Caco-2 (cell line): Measurements from ENCODE around the gene NPTXR. TPM values are rescaled to one million over a fixed set of nuclear protein-coding genes. Genes with fewer than 3 reads are reported as not detected.

Source experiments
- BruUV-seq: library from RNA; stranded (reverse); fragments of 400-500 nt; replicated peaks from 2 replicates; lab custom pipeline; 2021; lab: Mats Ljungman, UMichigan
- CTCF ChIA-PET: fragments of 300-600 bp; sonication (Branson Sonifier 250); formaldehyde crosslinking; loops from one replicate; lab custom pipeline; 2022; ENCODE audit warnings: antibody characterized with exemption; lab: Charles Lee
- POLR2A ChIA-PET: fragments of 300-600 bp; sonication (Branson Sonifier 250); formaldehyde crosslinking; loops from one replicate; lab custom pipeline; 2022; ENCODE audit warnings: antibody characterized with exemption; lab: Charles Lee
- DNase-seq, 2 experiments: peaks; one replicate each; pipeline versions ENCODE4 v3.0.0 to v3.0.0-alpha.2; 2020 to 2022
- H3K27me3 ChIP-seq: replicated peaks from 2 replicates; pipeline ENCODE4 v1.6.0; 2011; ENCODE audit warnings: low read length; ENCODE audit not compliant: control insufficient read depth, insufficient read depth
- H3K36me3 ChIP-seq: 2 replicates; pipeline ENCODE4 v1.5.1; 2011; ENCODE audit warnings: low read length; ENCODE audit not compliant: control insufficient read depth, insufficient read depth
- H3K4me1 ChIP-seq: fragments of 250-450 bp; sonication (Bioruptor Pico); 2 replicates; pipeline ENCODE4 v1.5.1; 2020; ENCODE audit warnings: mild to moderate bottlenecking
- H3K4me3 ChIP-seq: 2 replicates; pipeline ENCODE4 v1.5.1; 2011; ENCODE audit warnings: low read depth, mild to moderate bottlenecking, control low read depth, low read length
- H3K9me3 ChIP-seq: fragments of 250-450 bp; sonication (Bioruptor Pico); 2 replicates; pipeline ENCODE4 v1.5.1; 2020; ENCODE audit warnings: mild to moderate bottlenecking, moderate library complexity
- H3K27ac Mint-ChIP-seq: one replicate; pipeline ENCODE4 v1.8.0; 2022; ENCODE audit warnings: mixed read lengths; ENCODE audit not compliant: unreplicated experiment
- H3K27me3 Mint-ChIP-seq: one replicate; pipeline ENCODE4 v1.8.0; 2022; ENCODE audit warnings: mixed read lengths; ENCODE audit not compliant: insufficient read depth, unreplicated experiment
- H3K36me3 Mint-ChIP-seq: one replicate; pipeline ENCODE4 v1.8.0; 2022; ENCODE audit warnings: mild to moderate bottlenecking, mixed read lengths; ENCODE audit not compliant: insufficient read depth, unreplicated experiment
- H3K4me1 Mint-ChIP-seq: one replicate; pipeline ENCODE4 v1.8.0; 2022; ENCODE audit warnings: low read depth, mixed read lengths; ENCODE audit not compliant: unreplicated experiment
- H3K4me3 Mint-ChIP-seq: one replicate; pipeline ENCODE4 v1.8.0; 2022; ENCODE audit warnings: mild to moderate bottlenecking, moderate library complexity, mixed read lengths; ENCODE audit not compliant: unreplicated experiment
- H3K9me3 Mint-ChIP-seq: one replicate; pipeline ENCODE4 v1.8.0; 2022; ENCODE audit warnings: mixed read lengths; ENCODE audit not compliant: unreplicated experiment
- intact Hi-C: fragments of 100-400 bp; cut with micrococcal nuclease; formaldehyde crosslinking; loops from one replicate; pipeline ENCODE4 v1.10.0; 2022; ENCODE audit not compliant: unreplicated experiment
- total RNA-seq: library from RNA; stranded (reverse); gene quantifications from 2 replicates; pipeline ENCODE4 v1.2.3, GENCODE V29; 2022
- TF ChIP-seq, protein P1 (sequence below), 2 experiments: fragments of 200-600 bp in 1 of 2; IDR thresholded peaks; 1 replicate in 1 of 2; 2 replicates in 1 of 2; pipeline versions ENCODE4 v1.5.1 to v1.8.0; 2011 to 2022; ENCODE audit warnings: antibody characterized with exemption in 1 of 2, control low read depth in 1 of 2, inconsistent platforms in 1 of 2, low read depth in 1 of 2, low read length in 1 of 2, mild to moderate bottlenecking in 1 of 2, moderate library complexity in 1 of 2; ENCODE audit not compliant: insufficient read depth in 1 of 2, severe bottlenecking in 1 of 2, unreplicated experiment in 1 of 2

NPTXR gene
- total RNA-seq, 1 experiment from 2014 or later, result 16.4 TPM

DNA sequence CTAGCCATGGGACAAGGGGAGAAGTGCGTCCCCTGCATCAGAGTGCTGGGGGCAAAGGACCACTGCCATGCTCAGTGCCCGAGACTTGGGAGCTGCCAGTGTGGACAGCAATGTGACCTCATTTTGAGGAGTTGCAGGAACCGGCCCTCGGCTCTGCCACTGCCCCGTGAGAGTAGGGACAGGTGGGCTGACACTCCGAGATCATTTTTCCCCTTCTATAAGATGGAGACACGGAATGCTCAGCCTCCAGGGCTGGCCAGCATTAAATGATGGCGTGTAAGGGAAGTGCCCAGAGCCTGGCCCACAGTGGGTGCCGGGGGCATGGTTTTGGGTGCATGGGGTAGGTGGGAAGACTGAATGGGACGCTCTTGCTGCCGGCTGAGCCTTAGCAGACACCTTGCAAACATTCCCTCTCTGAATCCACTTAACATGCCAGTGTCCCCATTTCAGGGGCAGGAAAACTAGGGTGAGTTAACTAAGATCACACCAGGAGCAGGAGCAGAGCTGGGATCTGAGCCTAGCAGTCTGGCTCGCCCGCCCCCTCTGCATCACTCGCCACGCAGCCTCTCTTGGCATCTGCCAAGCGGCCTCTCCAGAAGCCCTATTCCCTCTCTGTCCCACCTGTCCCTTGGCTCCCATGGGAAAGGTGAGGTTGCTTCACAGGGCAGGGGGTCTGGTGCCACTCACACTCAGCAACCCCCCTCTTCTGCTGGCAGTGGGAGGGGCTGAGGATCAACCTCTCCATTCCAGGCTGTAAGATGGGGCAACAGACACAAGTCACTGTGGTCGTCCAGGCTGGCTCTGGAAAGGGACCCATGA lies 13.6 kb downstream of the NPTXR start:
- ChIA-PET POLR2A (no interaction called here), CTCF (no interaction called here)
- no peak overlapping the region for H3K4me3 ChIP-seq
- H3K9me3 ChIP-seq, result no peaks in the 10 kb centered on the region
- intact Hi-C loops, result no loop called here
- TF ChIP-seq, protein P1, sequence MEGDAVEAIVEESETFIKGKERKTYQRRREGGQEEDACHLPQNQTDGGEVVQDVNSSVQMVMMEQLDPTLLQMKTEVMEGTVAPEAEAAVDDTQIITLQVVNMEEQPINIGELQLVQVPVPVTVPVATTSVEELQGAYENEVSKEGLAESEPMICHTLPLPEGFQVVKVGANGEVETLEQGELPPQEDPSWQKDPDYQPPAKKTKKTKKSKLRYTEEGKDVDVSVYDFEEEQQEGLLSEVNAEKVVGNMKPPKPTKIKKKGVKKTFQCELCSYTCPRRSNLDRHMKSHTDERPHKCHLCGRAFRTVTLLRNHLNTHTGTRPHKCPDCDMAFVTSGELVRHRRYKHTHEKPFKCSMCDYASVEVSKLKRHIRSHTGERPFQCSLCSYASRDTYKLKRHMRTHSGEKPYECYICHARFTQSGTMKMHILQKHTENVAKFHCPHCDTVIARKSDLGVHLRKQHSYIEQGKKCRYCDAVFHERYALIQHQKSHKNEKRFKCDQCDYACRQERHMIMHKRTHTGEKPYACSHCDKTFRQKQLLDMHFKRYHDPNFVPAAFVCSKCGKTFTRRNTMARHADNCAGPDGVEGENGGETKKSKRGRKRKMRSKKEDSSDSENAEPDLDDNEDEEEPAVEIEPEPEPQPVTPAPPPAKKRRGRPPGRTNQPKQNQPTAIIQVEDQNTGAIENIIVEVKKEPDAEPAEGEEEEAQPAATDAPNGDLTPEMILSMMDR (IDR thresholded peaks at IDR 0.05; ENCODE audit: insufficient read depth in 1 of 2, low read depth in 1 of 2, low read length in 1 of 2, severe bottlenecking in 1 of 2, unreplicated experiment in 1 of 2), result no peak
- no peaks in the 10 kb centered on the region for H3K36me3 ChIP-seq
- BruUV-seq, result no TSS peak
- no peaks in the 10 kb centered on the region for H3K36me3 Mint-ChIP-seq
- H3K4me1 Mint-ChIP-seq, result no peaks in the 10 kb centered on the region
- H3K27ac Mint-ChIP-seq, result no peak overlapping the region
- H3K9me3 Mint-ChIP-seq, result no peaks in the 10 kb centered on the region
- no peaks in the 10 kb centered on the region for H3K4me1 ChIP-seq
- H3K27me3 ChIP-seq, result no peaks in the 10 kb centered on the region
- DNase-seq, result no peak
- H3K27me3 Mint-ChIP-seq, result no peaks in the 10 kb centered on the region
- H3K4me3 Mint-ChIP-seq, result no peak overlapping the region

DNA sequence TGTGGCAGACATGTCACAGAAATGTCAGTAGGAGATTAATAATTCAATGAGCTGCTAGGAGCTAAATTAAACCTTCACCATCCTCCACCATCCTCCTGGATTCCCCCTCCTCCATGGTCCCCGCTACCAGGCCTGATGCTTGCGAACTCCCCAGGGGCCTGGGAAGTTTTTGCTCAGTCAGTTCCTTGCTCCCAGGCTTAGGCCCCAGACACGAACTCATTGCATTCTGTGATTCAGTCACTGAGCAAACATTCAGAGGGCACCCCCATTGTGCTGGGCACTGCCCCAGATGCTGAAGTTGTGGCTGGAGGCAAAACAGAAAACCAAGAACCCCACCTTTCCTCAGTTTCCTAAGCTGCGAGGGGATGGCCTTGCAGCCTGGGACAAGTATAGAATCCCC lies 14.3 kb downstream of the NPTXR start:
- Mint-ChIP-seq H3K4me1 (no peaks in the 10 kb centered on the region), H3K4me3 (no peak overlapping the region), H3K9me3 (no peaks in the 10 kb centered on the region), H3K36me3 (no peaks in the 10 kb centered on the region), H3K27me3 (no peaks in the 10 kb centered on the region), H3K27ac (no peak overlapping the region)
- H3K4me1 ChIP-seq, result no peaks in the 10 kb centered on the region
- TF ChIP-seq, protein P1 (IDR thresholded peaks at IDR 0.05; ENCODE audit: insufficient read depth in 1 of 2, low read depth in 1 of 2, low read length in 1 of 2, severe bottlenecking in 1 of 2, unreplicated experiment in 1 of 2), result no peak
- POLR2A ChIA-PET, result interaction anchor here (0.6 kb wide), 1 partner anchor 306 kb away, joined by 10 read pairs; no protein-coding TSS in a partner anchor
- intact Hi-C loops, result no loop called here
- no peaks in the 10 kb centered on the region for H3K9me3 ChIP-seq
- no TSS peak for BruUV-seq
- no peaks in the 10 kb centered on the region for H3K27me3 ChIP-seq
- CTCF ChIA-PET, result interaction anchor here (0.7 kb wide), 1 partner anchor 60 kb away, joined by 3 read pairs; no protein-coding TSS in a partner anchor
- no peaks in the 10 kb centered on the region; the same call in 1 of the 2 replicates for H3K36me3 ChIP-seq
- H3K4me3 ChIP-seq, result no peak overlapping the region
- no peak for DNase-seq

DNA sequence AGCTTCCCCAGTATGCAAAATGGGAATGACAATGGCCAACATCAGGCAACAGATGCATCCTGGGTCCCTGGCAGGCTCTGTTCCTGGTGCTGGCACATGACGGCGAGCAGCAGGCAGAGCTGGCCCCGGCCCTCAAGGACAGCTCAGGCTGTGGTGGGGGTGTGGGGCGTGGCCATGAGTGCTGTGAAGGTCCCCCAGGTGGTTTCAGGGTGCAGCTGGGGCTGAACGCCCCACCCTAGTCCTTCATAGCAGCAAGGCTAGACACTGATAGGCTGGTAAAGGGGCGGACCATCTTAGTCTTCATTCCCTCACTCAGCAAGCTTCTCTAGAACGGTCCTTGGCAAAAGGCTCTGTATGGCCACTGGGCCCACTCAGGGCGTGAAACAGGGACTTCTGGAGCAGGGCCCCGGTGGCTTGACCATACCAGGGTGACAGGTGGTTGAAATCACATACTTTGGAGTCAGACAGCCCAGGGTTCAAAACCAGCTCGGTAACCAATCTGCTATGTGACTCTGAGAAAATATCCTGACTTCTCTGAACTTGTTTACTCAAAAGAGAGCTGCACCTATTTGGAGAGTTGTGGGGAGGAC lies 15.1 kb downstream of the NPTXR start:
- Mint-ChIP-seq H3K27ac (no peak overlapping the region), H3K4me1 (no peaks in the 10 kb centered on the region), H3K4me3 (no peak overlapping the region), H3K36me3 (no peaks in the 10 kb centered on the region), H3K27me3 (no peaks in the 10 kb centered on the region), H3K9me3 (no peaks in the 10 kb centered on the region)
- TF ChIP-seq, protein P1 (IDR thresholded peaks at IDR 0.05; ENCODE audit: insufficient read depth in 1 of 2, low read depth in 1 of 2, low read length in 1 of 2, severe bottlenecking in 1 of 2, unreplicated experiment in 1 of 2), result no peak
- no peak for DNase-seq
- intact Hi-C loops, result no loop called here
- no peaks in the 10 kb centered on the region for H3K4me1 ChIP-seq
- H3K36me3 ChIP-seq, result no peaks in the 10 kb centered on the region; the same call in 1 of the 2 replicates
- H3K9me3 ChIP-seq, result no peaks in the 10 kb centered on the region
- ChIA-PET POLR2A (interaction anchor here (0.6 kb wide), 1 partner anchor 307 kb away, joined by 10 read pairs; no protein-coding TSS in a partner anchor), CTCF (interaction anchor here (0.7 kb wide), 1 partner anchor 60 kb away, joined by 3 read pairs; no protein-coding TSS in a partner anchor)
- no peak overlapping the region for H3K4me3 ChIP-seq
- BruUV-seq, result no TSS peak
- no peaks in the 10 kb centered on the region for H3K27me3 ChIP-seq
